ENCODE results near the gene TNS3. TPM values are rescaled to one million over a fixed set of nuclear protein-coding genes. Genes with fewer than 3 reads are reported as not detected.

The TNS3 gene
- polyA plus RNA-seq, 1 of the 3 experiments (the other 2 are of a cell fraction), result 72.3 TPM

GRCh38 chr7:47531584-47532492 lies 50.1 kb downstream of the TNS3 start:
- WGBS (ENCODE audit: low lambda C conversion rate), result 90% methylated on average over 9 of the region's 17 CpGs
- Histone ChIP-seq H3K36me3 (replicated peaks in 1 of 2; ENCODE audit: control insufficient read depth in 1 of 2, insufficient read depth in 2 of 2, low read length in 1 of 2) (peaks cover 27 to 32% of the 10 kb centered on the region in 2 experiments), H3K27me3 (ENCODE audit: insufficient read depth) (no peaks in the 10 kb centered on the region), H3K9me3 (peaks cover 9% of the 10 kb centered on the region; the same call in 1 of the 2 replicates), H3K79me2 (ENCODE audit: insufficient read depth) (peaks cover 53% of the 10 kb centered on the region), H3K9ac (no peak overlapping the region), H2AFZ (ENCODE audit: low read depth) (no peak overlapping the region), H3K4me2 (no peak overlapping the region), H3F3A (replicated peaks; ENCODE audit: insufficient read depth) (peaks cover 19% of the 10 kb centered on the region), H3K4me1 (ENCODE audit: control insufficient read depth in 1 of 2, insufficient read depth in 2 of 2, low read depth in 1 of 2, low read length in 1 of 2) (peaks cover 0 to 21% of the 10 kb centered on the region in 2 experiments; a peak in 3 of 4 replicates), H4K20me1 (ENCODE audit: insufficient read depth) (no peaks in the 10 kb centered on the region), H3K27ac (ENCODE audit: low read depth in 2 of 2, low read length in 1 of 2) (no peak overlapping the region), H3K9me2 (no peaks in the 10 kb centered on the region), H3K4me3 (ENCODE audit: low read depth in 2 of 2, low read length in 1 of 2) (no peak overlapping the region)
- DNase-seq, result no peak
- ChIA-PET POLR2A (no interaction called here), CTCF (interaction anchor here (0.6 kb wide), 1 partner anchor 27 kb away, joined by 3 read pairs; no protein-coding TSS in a partner anchor)
- TF ChIP-seq MAX (IDR thresholded peaks at IDR 0.05; ENCODE audit: low read depth), result no peak
- no peak for TF ChIP-seq EZH2phosphoT487 (IDR thresholded peaks at IDR 0.05; ENCODE audit: borderline replicate concordance, low read depth)
- no peak for TF ChIP-seq PBX3 (IDR thresholded peaks at IDR 0.05)
- TF ChIP-seq USF2 (IDR thresholded peaks at IDR 0.05; ENCODE audit: borderline replicate concordance, low read depth, low read length), result no peak
- TF ChIP-seq FOXJ3 (CRISPR knock-in tag; IDR thresholded peaks at IDR 0.05), result no peak
- no peak for TF ChIP-seq RFX5 (IDR thresholded peaks at IDR 0.05; ENCODE audit: low read length)
- no peak for TF ChIP-seq ZBTB33 (IDR thresholded peaks at IDR 0.05; ENCODE audit: borderline replicate concordance, low read depth)
- TF ChIP-seq EP300 (IDR thresholded peaks at IDR 0.05; ENCODE audit: borderline replicate concordance in 1 of 2, low read depth in 1 of 2, low read length in 1 of 2), result no peak
- no peak for TF ChIP-seq CTCF (IDR thresholded peaks at IDR 0.05)
- TF ChIP-seq MXI1 (IDR thresholded peaks at IDR 0.05; ENCODE audit: low read depth, low read length), result no peak
- TF ChIP-seq NRF1 (IDR thresholded peaks at IDR 0.05; ENCODE audit: low read depth, low read length), result no peak

All from SK-N-SH (cell line).